Natural killer cell (primary cell): ENCODE results near the gene SCTR. TPM values are rescaled to one million over a fixed set of nuclear protein-coding genes. Genes with fewer than 3 reads are reported as not detected.

Experiments used
- ATAC-seq, 3 donors: fragments of 150-1000 bp in 2 of 3; fragments of 200-7000 bp in 1 of 3; cut with Tn5 transposase; 1 replicate in 1 of 3; 2 replicates in 2 of 3; pipeline ENCODE4 v1.10.0; 2021; ENCODE audit warnings: mild to moderate bottlenecking in 2 of 3, moderate library complexity in 2 of 3
- DNase-seq, 2 donors: peaks; one replicate each; pipeline versions ENCODE4 v3.0.0 to v3.0.0-alpha.2; 2013 to 2021; ENCODE audit warnings: mixed read lengths in 1 of 2
- H3K27ac ChIP-seq: one replicate; pipeline ENCODE4 v1.5.1; 2013; ENCODE audit warnings: mild to moderate bottlenecking, low read length
- H3K27me3 ChIP-seq: one replicate; pipeline ENCODE4 v1.6.1; 2013; ENCODE audit warnings: low read length; ENCODE audit not compliant: control insufficient read depth, insufficient read depth
- H3K36me3 ChIP-seq: one replicate; pipeline ENCODE4 v1.6.1; 2013; ENCODE audit warnings: low read length; ENCODE audit not compliant: control insufficient read depth, insufficient read depth
- H3K4me1 ChIP-seq: one replicate; pipeline ENCODE4 v1.6.1; 2013; ENCODE audit warnings: low read length; ENCODE audit not compliant: control insufficient read depth, insufficient read depth
- H3K4me3 ChIP-seq: one replicate; pipeline ENCODE4 v1.5.1; 2013; ENCODE audit warnings: low read length
- H3K9me3 ChIP-seq: one replicate; pipeline ENCODE4 v1.6.1; 2013; ENCODE audit warnings: low read length; ENCODE audit not compliant: control insufficient read depth, insufficient read depth
- H3K27ac Mint-ChIP-seq, 2 donors: one replicate each; pipeline ENCODE4 v1.8.0; 2022; ENCODE audit warnings: mild to moderate bottlenecking in 2 of 2, mixed read lengths in 2 of 2, moderate library complexity in 1 of 2
- H3K27me3 Mint-ChIP-seq, 2 donors: one replicate each; pipeline ENCODE4 v1.8.0; 2022; ENCODE audit warnings: low read depth in 2 of 2, mixed read lengths in 2 of 2
- H3K36me3 Mint-ChIP-seq: one replicate; pipeline ENCODE4 v1.8.0; 2022; ENCODE audit warnings: mixed read lengths
- H3K4me1 Mint-ChIP-seq, 2 donors: one replicate each; pipeline ENCODE4 v1.8.0; 2022; ENCODE audit warnings: mixed read lengths in 2 of 2
- H3K4me3 Mint-ChIP-seq: one replicate; pipeline ENCODE4 v1.8.0; 2022; ENCODE audit warnings: mild to moderate bottlenecking, moderate library complexity, mixed read lengths
- H3K9me3 Mint-ChIP-seq, 2 donors: one replicate each; pipeline ENCODE4 v1.8.0; 2022; ENCODE audit warnings: mixed read lengths in 2 of 2
- WGBS: methylation state at CpG from one replicate; pipeline ENCODE4 v1.1.7; 2013; ENCODE audit warnings: missing lambda C conversion rate; ENCODE audit not compliant: insufficient coverage; 5-methylcytosine and 5-hydroxymethylcytosine counted together
- intact Hi-C: fragments of 100-400 bp; cut with micrococcal nuclease; formaldehyde crosslinking; loops from one replicate; pipeline ENCODE4 v1.14.2; 2022
- total RNA-seq, 4 donors: library from RNA; stranded (reverse); fragments of 120-200 nt in 1 of 4; gene quantifications; one replicate each; pipeline versions ENCODE4 v1.2.3 to v1.2.4, GENCODE V29; 2013 to 2022
- TF ChIP-seq, protein P1 (sequence below): fragments of 200-600 bp; IDR thresholded peaks from one replicate; pipeline ENCODE4 v1.8.0; 2022; ENCODE audit warnings: antibody characterized with exemption

The SCTR gene
- total RNA-seq, 3 donors from 2014 or later (not counting 1 experiment from before 2014, with no cell fraction given) = not detected

DNA sequence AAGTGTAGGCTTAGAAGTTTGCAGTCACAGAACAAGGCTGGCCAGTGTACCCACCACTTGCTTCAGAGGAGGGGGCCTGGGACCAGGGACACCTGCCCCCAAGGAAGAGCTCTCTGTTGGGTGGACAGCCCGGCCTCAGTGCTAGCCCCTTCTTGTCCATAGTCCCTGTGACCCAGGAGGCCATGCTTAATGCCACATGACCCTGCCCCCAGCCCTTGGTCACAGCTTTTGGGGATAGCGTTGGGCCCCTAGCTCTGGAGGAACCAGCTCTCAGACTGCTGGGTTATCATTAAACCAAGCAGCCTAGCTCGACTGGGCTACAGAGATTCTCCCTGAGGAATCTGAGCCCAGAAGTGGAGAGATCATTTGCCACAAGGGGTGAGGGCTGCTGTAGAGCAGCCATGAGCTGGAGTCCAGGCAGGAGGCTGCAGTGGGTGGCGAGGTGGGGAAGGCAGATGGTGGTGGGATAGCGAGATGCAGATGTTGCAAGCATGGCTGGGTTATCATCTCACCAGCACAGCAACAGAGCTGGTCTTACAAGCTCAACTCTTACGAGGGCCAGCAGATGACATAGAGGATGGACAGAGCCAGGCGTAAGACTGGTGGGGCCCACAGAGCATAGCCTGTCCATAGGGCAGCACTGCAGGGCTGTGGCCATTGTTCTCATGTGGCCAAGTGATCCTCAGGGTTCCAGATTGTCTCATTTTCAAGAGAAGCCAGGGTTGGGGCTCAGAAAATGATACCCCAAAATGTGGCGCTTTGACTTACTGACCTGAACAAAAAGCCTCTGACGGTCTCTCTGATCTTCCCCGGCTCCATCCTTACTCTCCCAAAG is 99.8 kb downstream of the SCTR start:
- Histone ChIP-seq H3K36me3 (no peaks in the 10 kb centered on the region), H3K9me3 (no peaks in the 10 kb centered on the region), H3K27me3 (no peaks in the 10 kb centered on the region), H3K4me1 (no peaks in the 10 kb centered on the region), H3K27ac (no peak overlapping the region), H3K4me3 (no peak overlapping the region)
- DNase-seq = no peak
- WGBS = 83% methylated on average over 10 of the region's 10 CpGs
- no peaks in the 10 kb centered on the region for H3K4me1 Mint-ChIP-seq
- no peak overlapping the region for H3K4me3 Mint-ChIP-seq
- TF ChIP-seq, protein P1, sequence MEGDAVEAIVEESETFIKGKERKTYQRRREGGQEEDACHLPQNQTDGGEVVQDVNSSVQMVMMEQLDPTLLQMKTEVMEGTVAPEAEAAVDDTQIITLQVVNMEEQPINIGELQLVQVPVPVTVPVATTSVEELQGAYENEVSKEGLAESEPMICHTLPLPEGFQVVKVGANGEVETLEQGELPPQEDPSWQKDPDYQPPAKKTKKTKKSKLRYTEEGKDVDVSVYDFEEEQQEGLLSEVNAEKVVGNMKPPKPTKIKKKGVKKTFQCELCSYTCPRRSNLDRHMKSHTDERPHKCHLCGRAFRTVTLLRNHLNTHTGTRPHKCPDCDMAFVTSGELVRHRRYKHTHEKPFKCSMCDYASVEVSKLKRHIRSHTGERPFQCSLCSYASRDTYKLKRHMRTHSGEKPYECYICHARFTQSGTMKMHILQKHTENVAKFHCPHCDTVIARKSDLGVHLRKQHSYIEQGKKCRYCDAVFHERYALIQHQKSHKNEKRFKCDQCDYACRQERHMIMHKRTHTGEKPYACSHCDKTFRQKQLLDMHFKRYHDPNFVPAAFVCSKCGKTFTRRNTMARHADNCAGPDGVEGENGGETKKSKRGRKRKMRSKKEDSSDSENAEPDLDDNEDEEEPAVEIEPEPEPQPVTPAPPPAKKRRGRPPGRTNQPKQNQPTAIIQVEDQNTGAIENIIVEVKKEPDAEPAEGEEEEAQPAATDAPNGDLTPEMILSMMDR = no peak
- no peak overlapping the region for H3K27ac Mint-ChIP-seq
- peaks cover 43 to 73% of the 10 kb centered on the region in 2 donors for H3K27me3 Mint-ChIP-seq
- no peaks in the 10 kb centered on the region for H3K36me3 Mint-ChIP-seq
- intact Hi-C loops = no loop called here
- H3K9me3 Mint-ChIP-seq = no peaks in the 10 kb centered on the region
- no peak for ATAC-seq

DNA sequence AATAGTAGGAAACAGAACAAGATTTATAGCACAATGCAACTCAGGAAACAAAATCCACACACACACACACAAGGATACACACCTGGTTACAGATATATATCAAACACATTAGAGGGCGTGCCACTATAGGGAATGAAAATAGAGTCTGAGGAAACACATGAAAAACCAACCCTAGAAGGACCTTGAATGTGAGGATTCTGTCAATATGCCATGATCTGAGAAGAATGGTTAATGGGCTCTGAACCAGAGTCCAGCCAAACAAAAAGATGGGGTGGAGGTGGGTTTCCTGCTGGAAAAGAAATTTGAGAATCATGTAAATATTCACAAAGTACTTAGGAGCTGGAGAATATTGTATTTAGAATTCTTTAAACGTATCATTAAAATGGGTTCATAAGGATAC is 100.5 kb downstream of the SCTR start:
- intact Hi-C loops = no loop called here
- Mint-ChIP-seq H3K9me3 (no peaks in the 10 kb centered on the region), H3K27ac (no peak overlapping the region), H3K27me3 (peaks cover 38 to 67% of the 10 kb centered on the region in 2 donors), H3K4me3 (no peak overlapping the region), H3K4me1 (no peaks in the 10 kb centered on the region), H3K36me3 (no peaks in the 10 kb centered on the region)
- 92% methylated on average over 1 of the region's 2 CpGs for WGBS
- no peaks in the 10 kb centered on the region for H3K36me3 ChIP-seq
- H3K4me3 ChIP-seq = no peak overlapping the region
- H3K4me1 ChIP-seq = no peaks in the 10 kb centered on the region
- no peak overlapping the region for H3K27ac ChIP-seq
- no peak for DNase-seq
- H3K27me3 ChIP-seq = no peaks in the 10 kb centered on the region
- no peak for ATAC-seq
- TF ChIP-seq, protein P1 = no peak
- no peaks in the 10 kb centered on the region for H3K9me3 ChIP-seq

- Mint-ChIP-seq H3K27ac (no peak overlapping the region), H3K4me1 (no peaks in the 10 kb centered on the region), H3K27me3 (peaks cover 35 to 64% of the 10 kb centered on the region in 2 donors), H3K9me3 (no peaks in the 10 kb centered on the region), H3K36me3 (no peaks in the 10 kb centered on the region), H3K4me3 (no peak overlapping the region)
- DNase-seq = no peak
- TF ChIP-seq, protein P1 = no peak
- H3K4me3 ChIP-seq = no peak overlapping the region
- no peaks in the 10 kb centered on the region for H3K27me3 ChIP-seq
- no peak for ATAC-seq
- no peak overlapping the region for H3K27ac ChIP-seq
- H3K9me3 ChIP-seq = no peaks in the 10 kb centered on the region
- H3K4me1 ChIP-seq = no peaks in the 10 kb centered on the region
- intact Hi-C loops = no loop called here
- WGBS = 81% methylated on average over 1 of the region's 2 CpGs
- H3K36me3 ChIP-seq = no peaks in the 10 kb centered on the region
Observed at GRCh38 chr2:119423108-119423444, 101.2 kb downstream of the SCTR start.
